Prostate gland (tissue), 2 donors: ENCODE measurements around the gene ARHGEF19. TPM values are rescaled to one million over a fixed set of nuclear protein-coding genes. Genes with fewer than 3 reads are reported as not detected.
"Not testable (repeated sequence)": the region's sequence is repeated elsewhere in the genome, so short reads cannot be mapped to it uniquely, and the experiment has no call there.

ENCODE experiments used
- DNase-seq: peaks from one replicate; pipeline ENCODE4 v3.0.0-alpha.2; 2019; ENCODE audit warnings: low spot score
- H3K27ac ChIP-seq, 2 donors: fragments of 200-600 bp; sonication (generic); 2 replicates each; pipeline ENCODE4 v1.5.1; 2017 to 2019
- H3K27me3 ChIP-seq: fragments of 200-600 bp; sonication (generic); replicated peaks from 2 replicates; pipeline ENCODE4 v1.5.1; 2019; ENCODE audit not compliant: insufficient read depth
- H3K36me3 ChIP-seq, 2 donors: fragments of 200-600 bp; sonication (generic); 1 replicate in 1 of 2; 2 replicates in 1 of 2; pipeline versions ENCODE4 v1.5.1 to v1.8.1; 2017 to 2019
- H3K4me1 ChIP-seq: fragments of 200-600 bp; sonication (generic); replicated peaks from 2 replicates; pipeline ENCODE4 v1.5.1; 2019
- H3K4me3 ChIP-seq, 2 donors: fragments of 200-600 bp; sonication (generic); 2 replicates each; pipeline ENCODE4 v1.5.1; 2017 to 2019
- H3K9me3 ChIP-seq: fragments of 200-600 bp; sonication (generic); 2 replicates; pipeline ENCODE4 v1.5.1; 2017
- POLR2A ChIP-seq: fragments of 450-650 bp; IDR thresholded peaks from one replicate; pipeline ENCODE4 v1.6.1; 2016; ENCODE audit warnings: antibody characterized with exemption, mild to moderate bottlenecking
- POLR2AphosphoS5 ChIP-seq: sonication (generic); formaldehyde crosslinking; IDR thresholded peaks from one replicate; pipeline ENCODE4 v1.6.1; 2017; ENCODE audit warnings: antibody characterized with exemption
- WGBS: methylation state at CpG from one replicate; pipeline ENCODE4 v1.1.5; 2018; 5-methylcytosine and 5-hydroxymethylcytosine counted together
- intact Hi-C: fragments of 100-400 bp; cut with DNase I; formaldehyde crosslinking; loops from one replicate; pipeline ENCODE4 v1.14.2; 2022
- total RNA-seq, 2 donors: library from RNA; depleted of rRNA; stranded (reverse); fragments of >200 nt; gene quantifications; one replicate each; pipeline ENCODE4 v1.1.0, GENCODE V29; 2016
- TF ChIP-seq, protein P1 (sequence below), 4 experiments: fragments of 200-600 bp in 2 of 4; fragments of 450-650 bp in 2 of 4; sonication (generic) in 2 of 4; IDR thresholded peaks; 1 replicate in 3 of 4; 2 replicates in 1 of 4; pipeline ENCODE4 v1.5.1; 2016 to 2019; ENCODE audit warnings: antibody characterized with exemption in 4 of 4, mild to moderate bottlenecking in 2 of 4, moderate library complexity in 2 of 4

ARHGEF19 gene
- total RNA-seq, 2 donors from 2014 or later: 13.1 to 18.8 TPM

- no peaks in the 10 kb centered on the region for H3K27me3 ChIP-seq
- no peak for DNase-seq
- H3K36me3 ChIP-seq: no peaks in the 10 kb centered on the region
- 43% methylated on average over 5 of the region's 5 CpGs for WGBS
- no peaks in the 10 kb centered on the region for H3K4me1 ChIP-seq
- intact Hi-C loops: no loop called here
- H3K27ac ChIP-seq: no peak overlapping the region
- no peaks in the 10 kb centered on the region for H3K9me3 ChIP-seq
- no peak for TF ChIP-seq POLR2AphosphoS5
- TF ChIP-seq, protein P1, sequence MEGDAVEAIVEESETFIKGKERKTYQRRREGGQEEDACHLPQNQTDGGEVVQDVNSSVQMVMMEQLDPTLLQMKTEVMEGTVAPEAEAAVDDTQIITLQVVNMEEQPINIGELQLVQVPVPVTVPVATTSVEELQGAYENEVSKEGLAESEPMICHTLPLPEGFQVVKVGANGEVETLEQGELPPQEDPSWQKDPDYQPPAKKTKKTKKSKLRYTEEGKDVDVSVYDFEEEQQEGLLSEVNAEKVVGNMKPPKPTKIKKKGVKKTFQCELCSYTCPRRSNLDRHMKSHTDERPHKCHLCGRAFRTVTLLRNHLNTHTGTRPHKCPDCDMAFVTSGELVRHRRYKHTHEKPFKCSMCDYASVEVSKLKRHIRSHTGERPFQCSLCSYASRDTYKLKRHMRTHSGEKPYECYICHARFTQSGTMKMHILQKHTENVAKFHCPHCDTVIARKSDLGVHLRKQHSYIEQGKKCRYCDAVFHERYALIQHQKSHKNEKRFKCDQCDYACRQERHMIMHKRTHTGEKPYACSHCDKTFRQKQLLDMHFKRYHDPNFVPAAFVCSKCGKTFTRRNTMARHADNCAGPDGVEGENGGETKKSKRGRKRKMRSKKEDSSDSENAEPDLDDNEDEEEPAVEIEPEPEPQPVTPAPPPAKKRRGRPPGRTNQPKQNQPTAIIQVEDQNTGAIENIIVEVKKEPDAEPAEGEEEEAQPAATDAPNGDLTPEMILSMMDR (IDR thresholded peaks at IDR 0.05): no peak
- no peak for TF ChIP-seq POLR2A
- H3K4me3 ChIP-seq: no peak overlapping the region
Measured at GRCh38 chr1:16165073-16165364, 47.4 kb downstream of the ARHGEF19 start.

- Histone ChIP-seq H3K27ac (no peak overlapping the region), H3K9me3 (no peaks in the 10 kb centered on the region), H3K4me3 (no peak overlapping the region), H3K36me3 (no peaks in the 10 kb centered on the region), H3K4me1 (no peaks in the 10 kb centered on the region), H3K27me3 (no peaks in the 10 kb centered on the region)
- TF ChIP-seq POLR2AphosphoS5 (peak; percentile 47), POLR2A (peak; percentile 38)
- TF ChIP-seq, protein P1 (IDR thresholded peaks at IDR 0.05): no peak
- intact Hi-C loops: no loop called here
- no peak for DNase-seq
- WGBS: 50% methylated on average over 17 of the region's 17 CpGs
Measured at GRCh38 chr1:16164213-16165072, 48.0 kb downstream of the ARHGEF19 start.

DNA sequence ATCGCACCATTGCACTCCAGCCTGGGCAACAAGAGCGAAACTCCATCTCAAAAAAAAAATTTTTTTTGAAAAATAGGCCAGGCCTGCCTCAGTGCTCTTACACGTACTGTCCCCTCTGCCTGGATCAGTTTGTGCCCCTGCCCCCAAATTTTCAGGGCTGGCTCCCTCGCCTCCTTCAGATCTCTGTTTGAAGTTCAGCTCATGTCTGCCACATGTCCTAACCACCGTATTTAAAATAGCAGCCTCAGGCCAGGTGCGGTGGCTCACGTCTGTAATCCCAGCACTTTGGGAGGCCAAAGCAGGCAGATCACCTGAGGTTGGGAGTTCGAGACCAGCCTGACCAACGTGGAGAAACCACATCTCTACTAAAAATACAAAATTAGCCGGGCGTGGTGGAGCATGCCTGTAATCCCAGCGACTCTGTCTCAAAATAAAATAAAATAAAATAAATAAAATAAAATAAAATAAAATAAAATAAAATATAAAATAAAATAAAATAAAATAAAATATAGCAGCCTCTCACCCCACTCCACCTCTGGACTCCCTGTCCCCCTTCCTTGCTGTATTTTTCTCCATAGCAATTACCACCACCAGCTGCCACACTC is 48.7 kb downstream of the ARHGEF19 start:
- H3K4me3 ChIP-seq, H3K9me3 ChIP-seq, intact Hi-C loops, H3K27ac ChIP-seq, H3K4me1 ChIP-seq, H3K36me3 ChIP-seq, DNase-seq, H3K27me3 ChIP-seq: not testable (repeated sequence)
- WGBS: 93% methylated on average over 12 of the region's 12 CpGs

- DNase-seq: no peak
- Histone ChIP-seq H3K36me3 (no peaks in the 10 kb centered on the region), H3K4me3 (no peak overlapping the region), H3K27ac (no peak overlapping the region), H3K9me3 (no peaks in the 10 kb centered on the region), H3K4me1 (no peaks in the 10 kb centered on the region), H3K27me3 (no peaks in the 10 kb centered on the region)
- TF ChIP-seq, protein P1 (IDR thresholded peaks at IDR 0.05): no peak
- TF ChIP-seq POLR2AphosphoS5 (no peak), POLR2A (no peak)
- intact Hi-C loops: no loop called here
- 40% methylated on average over 32 of the region's 32 CpGs for WGBS
Measured at GRCh38 chr1:16162163-16162822, 50.2 kb downstream of the ARHGEF19 start.

GRCh38 chr1:16161717-16162116 is 50.7 kb downstream of the ARHGEF19 start:
- TF ChIP-seq POLR2A (no peak), POLR2AphosphoS5 (no peak)
- TF ChIP-seq, protein P1 (IDR thresholded peaks at IDR 0.05): no peak
- H3K27me3 ChIP-seq: no peaks in the 10 kb centered on the region
- H3K4me3 ChIP-seq: no peak overlapping the region
- no peaks in the 10 kb centered on the region for H3K4me1 ChIP-seq
- intact Hi-C loops: no loop called here
- H3K9me3 ChIP-seq: no peaks in the 10 kb centered on the region
- DNase-seq: no peak
- 84% methylated on average over 5 of the region's 5 CpGs for WGBS
- H3K27ac ChIP-seq: no peak overlapping the region
- no peaks in the 10 kb centered on the region for H3K36me3 ChIP-seq
